Neural cell (in vitro differentiated cells): ENCODE measurements around the gene DNM3. TPM values are rescaled to one million over a fixed set of nuclear protein-coding genes. Genes with fewer than 3 reads are reported as not detected.

ENCODE experiments used
- H2AFZ ChIP-seq: fragments of 200-600, 300-800 bp; sonication (generic), shearing (Covaris generic); 2 replicates; pipeline ENCODE4 v1.6.0; 2014; ENCODE audit warnings: low read depth, mild to moderate bottlenecking, antibody characterized with exemption, low read length, moderate library complexity
- H3F3A ChIP-seq: fragments of 200-600 bp; shearing (Covaris generic); 2 replicates; pipeline ENCODE4 v1.6.1; 2016; ENCODE audit warnings: mild to moderate bottlenecking, moderate library complexity, mixed read lengths, antibody characterized with exemption, low read length; ENCODE audit not compliant: insufficient read depth, poor library complexity, severe bottlenecking
- H3K27ac ChIP-seq: fragments of 200-600, 300-800 bp; sonication (generic), shearing (Covaris generic); 2 replicates; pipeline ENCODE4 v1.5.1; 2014; ENCODE audit warnings: mild to moderate bottlenecking, low read length, moderate library complexity
- H3K27me3 ChIP-seq: fragments of 300-800, 200-600 bp; sonication (generic), shearing (Covaris generic); 2 replicates; pipeline ENCODE4 v1.6.0; 2014; ENCODE audit warnings: mild to moderate bottlenecking, low read depth, low read length, moderate library complexity; ENCODE audit not compliant: insufficient read depth
- H3K36me3 ChIP-seq: fragments of 300-800, 200-600 bp; sonication (generic), shearing (Covaris generic); 2 replicates; pipeline ENCODE4 v1.5.1; 2014; ENCODE audit warnings: mild to moderate bottlenecking, antibody characterized with exemption, low read length, moderate library complexity; ENCODE audit not compliant: insufficient read depth
- H3K4me2 ChIP-seq: fragments of 300-800, 200-600 bp; sonication (generic), shearing (Covaris generic); 2 replicates; pipeline ENCODE4 v1.6.0; 2014; ENCODE audit warnings: mild to moderate bottlenecking, low read length
- H3K4me3 ChIP-seq: fragments of 300-800, 200-600 bp; sonication (generic), shearing (Covaris generic); 2 replicates; pipeline ENCODE4 v1.5.1; 2014; ENCODE audit warnings: mild to moderate bottlenecking, low read length, moderate library complexity
- H3K79me2 ChIP-seq: fragments of 200-600 bp; shearing (Covaris generic); replicated peaks from 2 replicates; pipeline ENCODE4 v1.6.0; 2014; ENCODE audit warnings: mild to moderate bottlenecking, low read length, moderate library complexity; ENCODE audit not compliant: insufficient read depth
- H3K9ac ChIP-seq: fragments of 300-800, 200-600 bp; sonication (generic), shearing (Covaris generic); 2 replicates; pipeline ENCODE4 v1.6.1; 2016; ENCODE audit warnings: mild to moderate bottlenecking, low read length, mixed read lengths
- H3K9me2 ChIP-seq: fragments of 200-600 bp; shearing (Covaris generic); 2 replicates; pipeline ENCODE4 v1.6.1; 2016; ENCODE audit warnings: mild to moderate bottlenecking, low read length, mixed read lengths; ENCODE audit not compliant: insufficient read depth
- H3K9me3 ChIP-seq: fragments of 200-600, 300-800 bp; sonication (generic), shearing (Covaris generic); 2 replicates; pipeline ENCODE4 v1.6.1; 2016; ENCODE audit warnings: mild to moderate bottlenecking, mixed run types, low read length, moderate library complexity, mixed read lengths
- H4K20me1 ChIP-seq: fragments of 200-600 bp; shearing (Covaris generic); 2 replicates; pipeline ENCODE4 v1.6.1; 2016; ENCODE audit warnings: mild to moderate bottlenecking, mixed run types; ENCODE audit not compliant: insufficient read depth
- CTCF ChIP-seq: fragments of 450-650 bp; IDR thresholded peaks from 2 replicates; pipeline ENCODE4 v1.5.1; 2014; ENCODE audit warnings: antibody characterized with exemption, mild to moderate bottlenecking, moderate library complexity; ENCODE audit not compliant: poor library complexity, severe bottlenecking
- EP300 ChIP-seq: fragments of 450-650 bp; conservative IDR thresholded peaks from 2 replicates; pipeline ENCODE4 v1.6.1; 2014; ENCODE audit warnings: antibody characterized with exemption, mild to moderate bottlenecking, moderate library complexity; ENCODE audit not compliant: poor library complexity, severe bottlenecking
- EZH2 ChIP-seq: fragments of 200-600, 300-800 bp; shearing (Covaris generic), sonication (generic); IDR thresholded peaks from 2 replicates; pipeline ENCODE4 v1.6.1; 2014; ENCODE audit warnings: antibody characterized with exemption, low read length, borderline replicate concordance, mild to moderate bottlenecking; ENCODE audit not compliant: insufficient read depth, poor library complexity, severe bottlenecking
- MXI1 ChIP-seq: fragments of 450-650 bp; conservative IDR thresholded peaks from 2 replicates; pipeline ENCODE4 v1.6.1; 2014; ENCODE audit warnings: antibody characterized with exemption, mild to moderate bottlenecking; ENCODE audit not compliant: poor library complexity, severe bottlenecking
- POLR2AphosphoS5 ChIP-seq: IDR thresholded peaks from 2 replicates; pipeline ENCODE4 v1.6.1; 2012
- RAD21 ChIP-seq: fragments of 450-650 bp; conservative IDR thresholded peaks from 2 replicates; pipeline ENCODE4 v1.6.1; 2014; ENCODE audit warnings: antibody characterized with exemption, mild to moderate bottlenecking, moderate library complexity
- REST ChIP-seq: IDR thresholded peaks from 2 replicates; pipeline ENCODE4 v1.6.1; 2012; ENCODE audit warnings: borderline replicate concordance
- SMC3 ChIP-seq: fragments of 450-650 bp; conservative IDR thresholded peaks from 2 replicates; pipeline ENCODE4 v1.6.1; 2014; ENCODE audit warnings: antibody characterized with exemption, mild to moderate bottlenecking, moderate library complexity; ENCODE audit not compliant: poor library complexity
- TAF1 ChIP-seq: IDR thresholded peaks from 2 replicates; pipeline ENCODE4 v1.6.1; 2012; ENCODE audit warnings: low read depth
- polyA plus RNA-seq: library from polyadenylated mRNA; depleted of rRNA; stranded (reverse); fragments of >200 nt; gene quantifications from 2 replicates; pipeline ENCODE4 v1.2.3, GENCODE V29; 2014

Gene DNM3
- polyA plus RNA-seq, 1 donor from 2014 or later = 37.1 TPM

GRCh38 chr1:172308142-172308541, 466.8 kb downstream of the DNM3 start:
- Histone ChIP-seq H3K27ac (no peak overlapping the region), H3K4me2 (no peak overlapping the region), H3K4me3 (no peak overlapping the region), H3F3A (no peaks in the 10 kb centered on the region), H2AFZ (no peak overlapping the region), H3K9me3 (no peaks in the 10 kb centered on the region), H4K20me1 (no peaks in the 10 kb centered on the region), H3K9me2 (no peaks in the 10 kb centered on the region), H3K79me2 (no peaks in the 10 kb centered on the region), H3K27me3 (no peaks in the 10 kb centered on the region), H3K9ac (no peak overlapping the region), H3K36me3 (no peaks in the 10 kb centered on the region)
- TF ChIP-seq SMC3 (no peak), MXI1 (no peak), REST (no peak), TAF1 (no peak), EP300 (no peak), CTCF (no peak), EZH2 (no peak), RAD21 (no peak), POLR2AphosphoS5 (no peak)

GRCh38 chr1:172308577-172308976, 467.3 kb downstream of the DNM3 start:
- no peaks in the 10 kb centered on the region for H3F3A ChIP-seq
- H3K4me2 ChIP-seq = no peak overlapping the region
- H3K9ac ChIP-seq = no peak overlapping the region
- H3K9me3 ChIP-seq = no peaks in the 10 kb centered on the region
- no peak overlapping the region for H3K27ac ChIP-seq
- H3K79me2 ChIP-seq = no peaks in the 10 kb centered on the region
- no peaks in the 10 kb centered on the region for H3K9me2 ChIP-seq
- no peak overlapping the region for H2AFZ ChIP-seq
- no peak for TF ChIP-seq EP300
- TF ChIP-seq MXI1 = no peak
- TF ChIP-seq REST = no peak
- TF ChIP-seq TAF1 = no peak
- no peaks in the 10 kb centered on the region for H3K27me3 ChIP-seq
- no peak overlapping the region for H3K4me3 ChIP-seq
- H4K20me1 ChIP-seq = no peaks in the 10 kb centered on the region
- H3K36me3 ChIP-seq = no peaks in the 10 kb centered on the region
